H9 (cell line): ENCODE results near the gene STYXL2. TPM values are rescaled to one million over a fixed set of nuclear protein-coding genes. Genes with fewer than 3 reads are reported as not detected.

Experiments
- DNase-seq: peaks from one replicate; pipeline ENCODE4 v3.0.0-alpha.2; 2017
- H2AFZ ChIP-seq: one replicate; pipeline ENCODE4 v1.6.1; 2013; ENCODE audit warnings: mild to moderate bottlenecking, low read length, control low read depth, moderate library complexity
- H2AK5ac ChIP-seq: 2 replicates; pipeline ENCODE4 v1.6.1; 2013; ENCODE audit warnings: low read length, control low read depth, mixed read lengths; ENCODE audit not compliant: insufficient read length
- H2BK120ac ChIP-seq: one replicate; pipeline ENCODE4 v1.6.1; 2013; ENCODE audit warnings: low read depth, mild to moderate bottlenecking, low read length, control low read depth, inconsistent platforms; ENCODE audit not compliant: poor library complexity, severe bottlenecking
- H2BK12ac ChIP-seq: 2 replicates; pipeline ENCODE4 v1.6.1; 2013; ENCODE audit warnings: low read length, control low read depth, mixed read lengths, low read depth; ENCODE audit not compliant: insufficient read length
- H2BK15ac ChIP-seq: 2 replicates; pipeline ENCODE4 v1.6.1; 2013; ENCODE audit warnings: low read depth, low read length, control low read depth
- H2BK20ac ChIP-seq: one replicate; pipeline ENCODE4 v1.6.1; 2013; ENCODE audit warnings: low read depth, mild to moderate bottlenecking, low read length, control low read depth, inconsistent platforms; ENCODE audit not compliant: poor library complexity, severe bottlenecking
- H2BK5ac ChIP-seq: 2 replicates; pipeline ENCODE4 v1.6.1; 2013; ENCODE audit warnings: low read length, control low read depth, mixed read lengths; ENCODE audit not compliant: insufficient read length
- H3K14ac ChIP-seq: 2 replicates; pipeline ENCODE4 v1.6.1; 2013; ENCODE audit warnings: low read length, control low read depth; ENCODE audit not compliant: insufficient read depth
- H3K18ac ChIP-seq: 2 replicates; pipeline ENCODE4 v1.6.1; 2013; ENCODE audit warnings: low read depth, mild to moderate bottlenecking, mixed read lengths, low read length, control low read depth; ENCODE audit not compliant: insufficient read length
- H3K23ac ChIP-seq: 2 replicates; pipeline ENCODE4 v1.6.1; 2013; ENCODE audit warnings: low read length, control low read depth, mixed read lengths, low read depth; ENCODE audit not compliant: insufficient read length
- H3K23me2 ChIP-seq: 2 replicates; pipeline ENCODE4 v1.6.1; 2013; ENCODE audit warnings: low read depth, mild to moderate bottlenecking, mixed read lengths, low read length, control low read depth; ENCODE audit not compliant: insufficient read length, poor library complexity, severe bottlenecking
- H3K27ac ChIP-seq: 2 replicates; pipeline ENCODE4 v1.5.1; 2013; ENCODE audit warnings: low read length, control low read depth, mixed read lengths, low read depth; ENCODE audit not compliant: insufficient read length
- H3K27me3 ChIP-seq: 2 replicates; pipeline ENCODE4 v1.6.1; 2013; ENCODE audit warnings: low read length, control low read depth, inconsistent platforms; ENCODE audit not compliant: insufficient read depth
- H3K4ac ChIP-seq: 2 replicates; pipeline ENCODE4 v1.6.1; 2013; ENCODE audit warnings: low read depth, mild to moderate bottlenecking, control low read depth, inconsistent platforms, low read length, moderate library complexity
- H3K4me1 ChIP-seq: 2 replicates; pipeline ENCODE4 v1.6.1; 2013; ENCODE audit warnings: low read length, control low read depth, inconsistent platforms; ENCODE audit not compliant: insufficient read depth
- H3K4me2 ChIP-seq: 2 replicates; pipeline ENCODE4 v1.6.1; 2013; ENCODE audit warnings: low read length, control low read depth, mixed read lengths; ENCODE audit not compliant: insufficient read length, insufficient read depth
- H3K56ac ChIP-seq: 2 replicates; pipeline ENCODE4 v1.6.1; 2013; ENCODE audit warnings: low read depth, mild to moderate bottlenecking, mixed read lengths, low read length, control low read depth; ENCODE audit not compliant: insufficient read length
- H3K79me1 ChIP-seq: 2 replicates; pipeline ENCODE4 v1.6.1; 2013; ENCODE audit warnings: low read depth, mild to moderate bottlenecking, moderate library complexity, low read length, control low read depth, inconsistent platforms; ENCODE audit not compliant: insufficient read depth, poor library complexity, severe bottlenecking
- H3K79me2 ChIP-seq: 2 replicates; pipeline ENCODE4 v1.6.1; 2013; ENCODE audit warnings: low read length, control low read depth, inconsistent platforms; ENCODE audit not compliant: insufficient read depth
- H3K9ac ChIP-seq: 2 replicates; pipeline ENCODE4 v1.6.1; 2013; ENCODE audit warnings: low read length, control low read depth, mixed read lengths; ENCODE audit not compliant: insufficient read length; ENCODE audit errors: extremely low read depth
- H3K9me3 ChIP-seq: one replicate; pipeline ENCODE4 v1.6.1; 2013; ENCODE audit warnings: low read depth, low read length, inconsistent platforms; ENCODE audit not compliant: control insufficient read depth
- H3T11ph ChIP-seq: one replicate; pipeline ENCODE4 v1.6.1; 2013; ENCODE audit warnings: mild to moderate bottlenecking, low read length, control low read depth, inconsistent platforms
- H4K20me1 ChIP-seq: one replicate; pipeline ENCODE4 v1.6.1; 2013; ENCODE audit not compliant: control insufficient read depth, insufficient read length, insufficient read depth
- H4K5ac ChIP-seq: 2 replicates; pipeline ENCODE4 v1.6.1; 2013; ENCODE audit warnings: low read depth, mild to moderate bottlenecking, mixed read lengths, low read length, control low read depth; ENCODE audit not compliant: insufficient read length
- H4K8ac ChIP-seq: replicated peaks from 2 replicates; pipeline ENCODE4 v1.6.1; 2013; ENCODE audit warnings: low read length, control low read depth, mixed read lengths, low read depth; ENCODE audit not compliant: insufficient read length
- H4K91ac ChIP-seq: 2 replicates; pipeline ENCODE4 v1.6.1; 2013; ENCODE audit warnings: low read depth, mild to moderate bottlenecking, moderate library complexity, mixed read lengths, low read length, control low read depth; ENCODE audit not compliant: insufficient read length
- H3K27ac Mint-ChIP-seq, 3 experiments: 2 replicates in 2 of 3; 3 replicates in 1 of 3; pipeline ENCODE4 v1.8.0; 2020 to 2021; ENCODE audit warnings: mixed read lengths in 3 of 3, mild to moderate bottlenecking in 1 of 3, moderate library complexity in 1 of 3
- H3K27me3 Mint-ChIP-seq: 2 replicates; pipeline ENCODE4 v1.8.0; 2021; ENCODE audit warnings: low read depth, mild to moderate bottlenecking, moderate library complexity, mixed read lengths
- H3K36me3 Mint-ChIP-seq, 3 experiments: 2 replicates in 2 of 3; 3 replicates in 1 of 3; pipeline ENCODE4 v1.8.0; 2020 to 2021; ENCODE audit warnings: low read depth in 3 of 3, mixed read lengths in 3 of 3; ENCODE audit not compliant: insufficient read depth in 1 of 3
- H3K4me1 Mint-ChIP-seq, 2 experiments: 2 replicates each; pipeline ENCODE4 v1.8.0; 2020; ENCODE audit warnings: mixed read lengths in 2 of 2
- H3K4me3 Mint-ChIP-seq, 2 experiments: 2 replicates in 1 of 2; 3 replicates in 1 of 2; pipeline ENCODE4 v1.8.0; 2020 to 2021; ENCODE audit warnings: mild to moderate bottlenecking in 2 of 2, mixed read lengths in 2 of 2, moderate library complexity in 1 of 2
- H3K9me3 Mint-ChIP-seq, 2 experiments: 2 replicates in 1 of 2; 3 replicates in 1 of 2; pipeline ENCODE4 v1.8.0; 2020; ENCODE audit warnings: mild to moderate bottlenecking in 2 of 2, mixed read lengths in 2 of 2, moderate library complexity in 1 of 2
- CTCF ChIP-seq: fragments of 200-600 bp; sonication (generic); conservative IDR thresholded peaks from 3 replicates; pipeline ENCODE4 v1.8.0; 2021; ENCODE audit warnings: antibody characterized with exemption, mild to moderate bottlenecking
- WGBS: extraction: QIAGEN DNeasy Blood & Tissue Kit; methylation state at CpG from one replicate; pipeline ENCODE4 v1.1.7; 2013; ENCODE audit warnings: missing lambda C conversion rate, low lambda C conversion rate, mixed read lengths; ENCODE audit not compliant: insufficient read length; ENCODE audit errors: extremely low coverage; 5-methylcytosine and 5-hydroxymethylcytosine counted together
- total RNA-seq: library from RNA; stranded (reverse); gene quantifications from 2 replicates; pipeline ENCODE4 v1.2.1, GENCODE V29; 2021

STYXL2 gene
- total RNA-seq, 1 experiment from 2014 or later = 0.09 TPM

GRCh38 chr1:167056529-167057231 is 37.2 kb upstream of the STYXL2 start:
- no peak overlapping the region for H3K4me3 Mint-ChIP-seq
- Histone ChIP-seq H4K91ac (no peak overlapping the region), H2BK12ac (no peak overlapping the region), H3K4me2 (no peak overlapping the region), H3K79me2 (no peaks in the 10 kb centered on the region), H2AK5ac (no peak overlapping the region), H3K9ac (no peak overlapping the region), H3K79me1 (no peaks in the 10 kb centered on the region), H2BK15ac (no peak overlapping the region), H3K56ac (no peak overlapping the region), H3K23me2 (no peaks in the 10 kb centered on the region), H3T11ph (no peak overlapping the region), H4K20me1 (no peaks in the 10 kb centered on the region), H3K27ac (no peak overlapping the region), H3K4ac (no peak overlapping the region), H2AFZ (no peak overlapping the region), H4K8ac (peak overlapping the region; percentile 68), H2BK120ac (no peak overlapping the region), H3K27me3 (no peaks in the 10 kb centered on the region), H3K23ac (no peak overlapping the region), H3K9me3 (no peaks in the 10 kb centered on the region), H2BK5ac (no peak overlapping the region), H3K14ac (no peak overlapping the region), H3K4me1 (no peaks in the 10 kb centered on the region), H2BK20ac (no peak overlapping the region), H3K18ac (peak overlapping the region; percentile 38), H4K5ac (peak overlapping the region; percentile 1)
- H3K27ac Mint-ChIP-seq = no peak overlapping the region
- no peaks in the 10 kb centered on the region; a peak in 1 of 7 replicates for H3K36me3 Mint-ChIP-seq
- 100% methylated on average over 1 of the region's 10 CpGs for WGBS
- no peak for TF ChIP-seq CTCF
- peaks cover 9% of the 10 kb centered on the region; the same call in 1 of the 2 replicates for H3K27me3 Mint-ChIP-seq
- peaks cover 7 to 12% of the 10 kb centered on the region in 2 experiments for H3K4me1 Mint-ChIP-seq
- peak; percentile 34 for DNase-seq
- H3K9me3 Mint-ChIP-seq = no peaks in the 10 kb centered on the region
